ENCODE results near the gene KIAA1755. TPM values are rescaled to one million over a fixed set of nuclear protein-coding genes. Genes with fewer than 3 reads are reported as not detected.

Gene KIAA1755
- total RNA-seq, 2 donors from 2014 or later: 3.1 to 4.2 TPM

DNA sequence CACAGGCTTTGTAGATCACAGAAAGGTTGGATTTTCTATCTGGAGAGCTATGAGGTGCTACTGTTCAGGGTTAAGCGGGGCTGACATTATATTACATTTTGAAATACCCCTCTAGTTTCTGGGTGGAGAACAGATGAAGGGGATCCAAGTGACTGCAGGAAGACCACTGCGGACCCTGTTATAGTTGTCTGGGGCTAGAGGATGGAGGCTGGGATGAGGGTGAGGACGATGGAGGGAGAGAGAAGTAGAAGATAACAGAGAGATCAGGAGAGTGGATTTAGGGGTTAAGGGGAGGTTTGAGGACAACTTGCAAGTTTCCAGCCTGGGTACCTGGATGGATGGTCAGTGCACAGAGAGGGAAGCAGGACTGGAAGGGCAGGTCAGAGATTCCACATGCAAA is 52.0 kb downstream of the KIAA1755 start:
- no peak for DNase-seq (ENCODE audit: low spot score)
- no peaks in the 10 kb centered on the region for H3K9me3 ChIP-seq
- peaks cover 0 to 50% of the 10 kb centered on the region in 2 donors for H3K4me1 ChIP-seq
- H3K36me3 ChIP-seq: no peaks in the 10 kb centered on the region
- H3K4me3 ChIP-seq: no peak overlapping the region
- peak overlapping the region; percentile 77 to 88 for H3K27ac ChIP-seq
- TF ChIP-seq, protein P1, sequence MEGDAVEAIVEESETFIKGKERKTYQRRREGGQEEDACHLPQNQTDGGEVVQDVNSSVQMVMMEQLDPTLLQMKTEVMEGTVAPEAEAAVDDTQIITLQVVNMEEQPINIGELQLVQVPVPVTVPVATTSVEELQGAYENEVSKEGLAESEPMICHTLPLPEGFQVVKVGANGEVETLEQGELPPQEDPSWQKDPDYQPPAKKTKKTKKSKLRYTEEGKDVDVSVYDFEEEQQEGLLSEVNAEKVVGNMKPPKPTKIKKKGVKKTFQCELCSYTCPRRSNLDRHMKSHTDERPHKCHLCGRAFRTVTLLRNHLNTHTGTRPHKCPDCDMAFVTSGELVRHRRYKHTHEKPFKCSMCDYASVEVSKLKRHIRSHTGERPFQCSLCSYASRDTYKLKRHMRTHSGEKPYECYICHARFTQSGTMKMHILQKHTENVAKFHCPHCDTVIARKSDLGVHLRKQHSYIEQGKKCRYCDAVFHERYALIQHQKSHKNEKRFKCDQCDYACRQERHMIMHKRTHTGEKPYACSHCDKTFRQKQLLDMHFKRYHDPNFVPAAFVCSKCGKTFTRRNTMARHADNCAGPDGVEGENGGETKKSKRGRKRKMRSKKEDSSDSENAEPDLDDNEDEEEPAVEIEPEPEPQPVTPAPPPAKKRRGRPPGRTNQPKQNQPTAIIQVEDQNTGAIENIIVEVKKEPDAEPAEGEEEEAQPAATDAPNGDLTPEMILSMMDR (IDR thresholded peaks at IDR 0.05): no peak
- no peaks in the 10 kb centered on the region for H3K27me3 ChIP-seq

DNA sequence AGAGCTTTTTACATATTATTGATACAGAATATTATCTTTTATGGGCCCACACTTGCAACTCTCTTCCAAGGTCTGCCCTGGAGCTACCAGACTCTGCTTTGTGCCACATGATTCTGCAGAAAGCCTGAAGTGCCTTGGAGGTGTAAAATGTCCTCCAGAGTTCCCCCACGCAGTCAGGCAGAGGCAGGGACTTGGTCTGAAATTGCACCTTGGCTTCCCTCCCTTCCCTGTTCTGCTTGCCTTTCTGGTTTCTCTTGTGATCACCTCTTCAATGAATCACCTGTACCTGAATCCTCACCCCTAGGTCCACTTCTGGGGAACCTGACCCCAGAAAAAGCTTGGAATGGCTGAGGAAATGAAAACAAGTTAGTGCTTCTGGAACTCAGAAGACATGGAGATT is 52.4 kb downstream of the KIAA1755 start:
- no peak for DNase-seq (ENCODE audit: low spot score)
- Histone ChIP-seq H3K9me3 (no peaks in the 10 kb centered on the region), H3K27me3 (no peaks in the 10 kb centered on the region), H3K4me3 (no peak overlapping the region), H3K36me3 (no peaks in the 10 kb centered on the region), H3K4me1 (peaks cover 0 to 46% of the 10 kb centered on the region in 2 donors), H3K27ac (peak overlapping the region; percentile 77 to 88)
- TF ChIP-seq, protein P1 (IDR thresholded peaks at IDR 0.05): no peak

DNA sequence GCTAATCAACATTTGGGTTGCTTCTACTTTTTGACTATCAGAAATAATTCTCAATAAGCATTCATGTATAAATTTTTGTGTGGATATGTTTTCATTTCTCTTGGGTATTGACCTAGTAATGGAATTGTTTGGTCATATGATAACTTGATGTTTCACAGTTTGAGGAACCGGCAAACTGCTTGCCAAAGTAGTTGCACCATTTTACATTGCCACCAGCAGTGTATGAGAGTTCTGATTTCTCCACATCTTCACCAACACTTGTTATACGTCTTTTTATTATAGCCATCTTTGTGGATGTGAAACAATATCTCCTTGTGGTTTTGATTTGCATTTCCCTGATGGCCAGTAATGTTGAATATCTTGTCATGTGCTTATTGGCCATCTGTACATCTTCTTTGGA is 52.9 kb downstream of the KIAA1755 start:
- Histone ChIP-seq H3K4me3 (no peak overlapping the region), H3K4me1 (peaks cover 0 to 41% of the 10 kb centered on the region in 2 donors), H3K27ac (peak overlapping the region; percentile 77 to 88), H3K36me3 (no peaks in the 10 kb centered on the region), H3K27me3 (no peaks in the 10 kb centered on the region), H3K9me3 (no peaks in the 10 kb centered on the region)
- TF ChIP-seq, protein P1 (IDR thresholded peaks at IDR 0.05): no peak
- no peak for DNase-seq (ENCODE audit: low spot score)

DNA sequence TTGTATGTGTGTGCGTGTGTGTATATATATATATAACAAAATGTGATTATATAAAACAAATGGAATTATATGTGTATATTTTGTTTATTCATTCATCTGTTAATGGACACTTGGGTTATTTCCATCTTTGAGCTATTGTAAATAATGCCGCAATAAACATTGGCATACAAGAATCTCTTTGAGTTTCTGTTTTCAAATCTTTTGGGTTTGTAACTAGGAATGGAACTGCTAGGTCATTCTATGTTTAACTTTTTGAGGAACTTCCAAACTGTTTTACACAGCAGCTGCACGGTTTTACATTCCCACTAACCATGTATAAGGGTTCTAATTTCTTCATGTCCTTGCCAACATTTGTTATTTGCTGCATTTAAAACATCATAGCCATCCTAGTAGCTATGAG is 55.5 kb downstream of the KIAA1755 start:
- Histone ChIP-seq H3K9me3 (no peaks in the 10 kb centered on the region), H3K36me3 (no peaks in the 10 kb centered on the region), H3K4me3 (no peak overlapping the region), H3K27me3 (no peaks in the 10 kb centered on the region), H3K4me1 (peaks cover 0 to 19% of the 10 kb centered on the region in 2 donors), H3K27ac (no peak overlapping the region)
- no peak for DNase-seq (ENCODE audit: low spot score)
- TF ChIP-seq, protein P1 (IDR thresholded peaks at IDR 0.05): no peak

DNA sequence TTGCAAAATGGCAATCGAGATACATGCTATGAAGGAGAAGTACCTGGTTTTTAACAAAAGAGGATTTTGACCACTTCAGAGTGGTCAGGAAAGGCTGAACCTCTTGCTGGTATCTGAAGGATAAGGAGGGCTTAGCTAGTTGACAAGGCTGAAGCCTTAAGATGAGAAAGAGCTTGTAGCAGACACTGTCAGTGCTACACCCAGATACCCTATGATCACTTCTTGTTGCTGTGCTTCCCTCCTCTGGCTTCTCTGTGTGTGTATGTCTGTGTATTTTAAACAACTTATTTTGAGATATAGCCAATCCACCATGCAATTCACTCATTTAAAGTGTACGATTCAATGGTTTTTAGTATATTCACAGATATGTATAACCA is 56.6 kb downstream of the KIAA1755 start:
- no peaks in the 10 kb centered on the region for H3K36me3 ChIP-seq
- H3K27me3 ChIP-seq: no peaks in the 10 kb centered on the region
- no peaks in the 10 kb centered on the region for H3K9me3 ChIP-seq
- peaks cover 0 to 12% of the 10 kb centered on the region in 2 donors for H3K4me1 ChIP-seq
- no peak overlapping the region for H3K4me3 ChIP-seq
- H3K27ac ChIP-seq: no peak overlapping the region
- TF ChIP-seq, protein P1 (IDR thresholded peaks at IDR 0.05): no peak
- DNase-seq (ENCODE audit: low spot score): no peak

DNA sequence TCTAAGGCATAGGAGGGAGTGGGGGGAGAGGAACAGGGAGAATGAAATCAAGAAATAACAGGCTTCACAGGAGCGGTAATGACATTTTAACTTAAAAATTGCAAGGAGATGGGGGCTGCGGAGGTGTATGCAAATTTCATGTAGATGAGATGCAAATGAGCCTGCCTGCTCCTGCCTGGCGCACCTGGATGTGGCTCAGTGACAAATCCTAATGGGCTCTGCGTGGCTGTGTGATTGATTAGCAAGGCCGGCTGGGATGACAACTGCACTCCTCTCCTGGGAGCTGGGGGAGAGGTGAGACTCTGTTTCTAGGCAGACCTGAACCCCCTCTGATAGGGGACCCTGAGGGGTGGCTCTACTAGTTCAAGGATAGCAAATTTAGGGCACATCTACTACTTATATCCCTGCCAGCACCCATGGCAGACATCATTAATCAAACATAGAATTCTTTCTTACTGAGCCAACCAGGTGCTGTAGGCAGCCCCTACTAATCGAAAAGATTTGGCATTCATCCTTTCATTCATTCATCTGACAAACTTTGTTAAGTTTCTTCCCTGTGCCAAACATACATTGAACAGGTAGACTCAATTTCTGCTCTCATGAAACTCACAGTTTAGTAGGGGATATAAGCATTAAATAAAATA is 57.1 kb downstream of the KIAA1755 start:
- no peak overlapping the region for H3K4me3 ChIP-seq
- no peak for DNase-seq (ENCODE audit: low spot score)
- H3K27me3 ChIP-seq: no peaks in the 10 kb centered on the region
- H3K27ac ChIP-seq: no peak overlapping the region
- TF ChIP-seq, protein P1 (IDR thresholded peaks at IDR 0.05): no peak
- peaks cover 0 to 7% of the 10 kb centered on the region in 2 donors for H3K4me1 ChIP-seq
- H3K9me3 ChIP-seq: no peaks in the 10 kb centered on the region
- H3K36me3 ChIP-seq: no peaks in the 10 kb centered on the region

All from right atrium auricular region (tissue), 2 donors.